MG63 (cell line): ENCODE results near the gene TLE6. TPM values are rescaled to one million over a fixed set of nuclear protein-coding genes. Genes with fewer than 3 reads are reported as not detected.

ENCODE experiments used
- total RNA-seq: library from RNA; depleted of rRNA; stranded (reverse); fragments of >200 nt; shearing (Covaris generic); gene quantifications from 2 replicates; pipeline ENCODE4 v1.2.3, GENCODE V29; 2014; ENCODE audit warnings: low replicate concordance; rRNA removed

The TLE6 gene
- total RNA-seq, 1 experiment from 2014 or later = not detected

Other genes starting within 250 kb of the TLE6 start
- 36.4 and 42.7 TPM in 2 replicates for gene SLC39A3, start 237.5 kb upstream of the TLE6 start, total RNA-seq
- gene SGTA, start 194.3 kb upstream of the TLE6 start, total RNA-seq = 68.4 and 87.7 TPM in 2 replicates
- 127 and 179 TPM in 2 replicates for gene THOP1, start 192.1 kb upstream of the TLE6 start, total RNA-seq
- gene ZNF554, start 157.7 kb upstream of the TLE6 start, total RNA-seq = 1.2 and 2.4 TPM in 2 replicates
- 0.92 and 4.5 TPM in 2 replicates for gene ZNF555, start 136.1 kb upstream of the TLE6 start, total RNA-seq
- 0.07 and 0.13 TPM in 2 replicates for gene ZNF556, start 110.2 kb upstream of the TLE6 start, total RNA-seq
- gene ZNF57, start 76.6 kb upstream of the TLE6 start, total RNA-seq = 2.2 and 3.3 TPM in 2 replicates
- gene ZNF77, start 32.6 kb upstream of the TLE6 start, total RNA-seq = 5.0 and 6.8 TPM in 2 replicates
- 1.5 and 4.1 TPM in 2 replicates for gene TLE2, start 51.7 kb downstream of the TLE6 start, total RNA-seq
- gene TLE5, start 84.9 kb downstream of the TLE6 start, total RNA-seq = 165 and 217 TPM in 2 replicates
- 29.7 and 46.0 TPM in 2 replicates for gene GNA11, start 116.8 kb downstream of the TLE6 start, total RNA-seq
- gene GNA15, start 158.5 kb downstream of the TLE6 start, total RNA-seq = not detected in 2 replicates
- not detected in 2 replicates for gene S1PR4, start 201.2 kb downstream of the TLE6 start, total RNA-seq
- 55.6 and 68.5 TPM in 2 replicates for gene NCLN, start 208.4 kb downstream of the TLE6 start, total RNA-seq
- not detected in 2 replicates for gene CELF5, start 247.1 kb downstream of the TLE6 start, total RNA-seq